ENCODE results near the gene TMCC2.

- TF ChIP-seq POLR2A (IDR thresholded peaks at IDR 0.05; ENCODE audit: low read depth, low read length), result no peak
- no peak for TF ChIP-seq CTCF (conservative IDR thresholded peaks at IDR 0.05; ENCODE audit: low read depth, low read length)
- TF ChIP-seq, protein P1, sequence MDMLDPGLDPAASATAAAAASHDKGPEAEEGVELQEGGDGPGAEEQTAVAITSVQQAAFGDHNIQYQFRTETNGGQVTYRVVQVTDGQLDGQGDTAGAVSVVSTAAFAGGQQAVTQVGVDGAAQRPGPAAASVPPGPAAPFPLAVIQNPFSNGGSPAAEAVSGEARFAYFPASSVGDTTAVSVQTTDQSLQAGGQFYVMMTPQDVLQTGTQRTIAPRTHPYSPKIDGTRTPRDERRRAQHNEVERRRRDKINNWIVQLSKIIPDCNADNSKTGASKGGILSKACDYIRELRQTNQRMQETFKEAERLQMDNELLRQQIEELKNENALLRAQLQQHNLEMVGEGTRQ (IDR thresholded peaks at IDR 0.05; ENCODE audit: low read depth, low read length), result no peak
- no peak for TF ChIP-seq RAD21 (IDR thresholded peaks at IDR 0.05; ENCODE audit: low read length)
- no peak for TF ChIP-seq CEBPB (IDR thresholded peaks at IDR 0.05; ENCODE audit: low read depth, low read length)
- TF ChIP-seq SMC3 (IDR thresholded peaks at IDR 0.05; ENCODE audit: low read depth, low read length), result no peak
- TF ChIP-seq MAZ (IDR thresholded peaks at IDR 0.05; ENCODE audit: borderline replicate concordance, low read depth, low read length), result no peak
- TF ChIP-seq MAFK (IDR thresholded peaks at IDR 0.05; ENCODE audit: low read depth, low read length), result no peak
- TF ChIP-seq, protein P2, sequence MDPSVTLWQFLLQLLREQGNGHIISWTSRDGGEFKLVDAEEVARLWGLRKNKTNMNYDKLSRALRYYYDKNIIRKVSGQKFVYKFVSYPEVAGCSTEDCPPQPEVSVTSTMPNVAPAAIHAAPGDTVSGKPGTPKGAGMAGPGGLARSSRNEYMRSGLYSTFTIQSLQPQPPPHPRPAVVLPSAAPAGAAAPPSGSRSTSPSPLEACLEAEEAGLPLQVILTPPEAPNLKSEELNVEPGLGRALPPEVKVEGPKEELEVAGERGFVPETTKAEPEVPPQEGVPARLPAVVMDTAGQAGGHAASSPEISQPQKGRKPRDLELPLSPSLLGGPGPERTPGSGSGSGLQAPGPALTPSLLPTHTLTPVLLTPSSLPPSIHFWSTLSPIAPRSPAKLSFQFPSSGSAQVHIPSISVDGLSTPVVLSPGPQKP (IDR thresholded peaks at IDR 0.05; ENCODE audit: borderline replicate concordance, low read depth, low read length), result no peak
- TF ChIP-seq MXI1 (IDR thresholded peaks at IDR 0.05; ENCODE audit: borderline replicate concordance, low read depth, low read length), result no peak
- TF ChIP-seq RFX5 (IDR thresholded peaks at IDR 0.05; ENCODE audit: low read depth, low read length), result no peak
- no peak for TF ChIP-seq FOS (IDR thresholded peaks at IDR 0.05; ENCODE audit: low read depth, low read length)
Observed at GRCh38 chr1:205244384-205244783, 16.6 kb downstream of the TMCC2 start.
